Mammary epithelial cell (primary cell): ENCODE measurements around the gene MDM2.

ENCODE experiments used
- CTCF ChIP-seq, 2 donors: IDR thresholded peaks in 1 of 2; conservative IDR thresholded peaks in 1 of 2; 2 replicates each; pipeline ENCODE4 v1.5.1; 2011 to 2012; ENCODE audit warnings: inconsistent platforms in 2 of 2, low read length in 2 of 2, mild to moderate bottlenecking in 2 of 2, control low read depth in 1 of 2, low read depth in 1 of 2; ENCODE audit not compliant: insufficient read depth in 1 of 2; ENCODE audit errors: extremely low read depth in 1 of 2
- EZH2 ChIP-seq: IDR thresholded peaks from 2 replicates; pipeline ENCODE4 v1.6.1; 2012; ENCODE audit warnings: low read length, inconsistent platforms, borderline replicate concordance

DNA sequence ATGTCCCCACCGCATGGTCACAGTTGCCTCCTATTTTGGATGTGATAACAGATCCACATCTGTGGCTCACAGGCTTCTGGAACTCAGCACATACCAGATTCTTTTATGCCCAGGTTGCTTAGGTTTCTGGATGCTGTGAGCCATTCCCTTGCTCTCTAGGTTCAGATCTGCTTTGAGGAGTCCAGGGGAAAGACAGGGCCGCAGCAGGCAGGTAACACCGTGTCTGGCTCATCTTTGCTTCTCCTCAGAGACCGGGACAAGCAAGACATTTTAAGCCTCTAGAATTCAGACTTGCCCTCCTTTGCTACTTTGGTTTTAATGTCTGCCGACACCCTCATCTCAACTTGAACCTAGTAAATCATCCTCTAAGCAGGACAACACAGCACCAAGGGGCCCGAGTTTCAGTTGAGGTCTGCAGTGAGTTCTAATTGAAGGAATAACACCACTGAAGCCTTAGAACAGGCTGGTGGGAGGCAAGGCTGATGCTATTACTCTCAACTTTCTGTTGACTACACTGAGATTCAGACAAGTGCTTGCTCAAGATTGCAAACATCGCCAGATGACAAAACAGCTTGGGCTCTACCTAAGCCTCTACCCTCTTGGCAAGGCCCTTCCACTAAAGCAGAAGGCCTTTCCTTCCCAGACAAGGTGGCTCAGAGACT, 55.3 kb downstream of the MDM2 start:
- TF ChIP-seq CTCF (conservative IDR thresholded peaks at IDR 0.05 in 1 of 2, IDR thresholded peaks at IDR 0.05 in 1 of 2; ENCODE audit: extremely low read depth in 1 of 2, insufficient read depth in 1 of 2, low read depth in 1 of 2, low read length in 2 of 2) = no peak
- TF ChIP-seq EZH2 = no peak
